ENCODE measurements around the gene NME5.
"Not testable (repeated sequence)": the region's sequence is repeated elsewhere in the genome, so short reads cannot be mapped to it uniquely, and the experiment has no call there.

NME5 gene

GRCh38 chr5:138070026-138070425 lies 69.2 kb downstream of the NME5 start:
- FAIRE-seq, result not testable (repeated sequence)

- peak; percentile 81 for FAIRE-seq
Measured at GRCh38 chr5:138068742-138069600, 70.3 kb downstream of the NME5 start.

GRCh38 chr5:138067945-138068344 lies 71.3 kb downstream of the NME5 start:
- no peak for FAIRE-seq
